HepG2 (cell line): ENCODE measurements around the gene CLIC3. TPM values are rescaled to one million over a fixed set of nuclear protein-coding genes. Genes with fewer than 3 reads are reported as not detected.

Experiments
- AHR ChIP-seq: IDR thresholded peaks from 2 replicates; pipeline ENCODE4 v1.6.1; 2018; ENCODE audit warnings: missing genetic modification reagents, missing compliant biosample characterization
- ATF7 ChIP-seq, 2 experiments: fragments of 450-650 bp in 1 of 2; sonication (generic) in 1 of 2; formaldehyde crosslinking in 1 of 2; IDR thresholded peaks; 2 replicates each; pipeline versions ENCODE4 v1.4.0 to v1.6.1; 2016 to 2020; ENCODE audit warnings: antibody characterized with exemption in 1 of 2, mild to moderate bottlenecking in 1 of 2, missing genetic modification reagents in 1 of 2
- FOSL2 ChIP-seq: sonication (generic); formaldehyde crosslinking; IDR thresholded peaks from 2 replicates; pipeline ENCODE4 v1.4.0; 2020; ENCODE audit warnings: missing genetic modification reagents
- NFRKB ChIP-seq: fragments of 450-650 bp; IDR thresholded peaks from 2 replicates; pipeline ENCODE4 v1.6.1; 2017
- RAD21 ChIP-seq: fragments of 450-650 bp; formaldehyde crosslinking; IDR thresholded peaks from 2 replicates; pipeline ENCODE4 v1.5.0; 2020; ENCODE audit warnings: mild to moderate bottlenecking
- TOPORS ChIP-seq: sonication (generic); formaldehyde crosslinking; IDR thresholded peaks from 2 replicates; pipeline ENCODE4 v1.8.0; 2023; ENCODE audit warnings: mild to moderate bottlenecking, missing genetic modification reagents
- ZMYM4 ChIP-seq: sonication (generic); formaldehyde crosslinking; IDR thresholded peaks from 2 replicates; pipeline ENCODE4 v1.8.1; 2023; ENCODE audit warnings: mild to moderate bottlenecking, missing genetic modification reagents
- ZNF12 ChIP-seq: sonication (generic); formaldehyde crosslinking; IDR thresholded peaks from 2 replicates; pipeline ENCODE4 v1.5.0; 2020; ENCODE audit warnings: missing genetic modification reagents
- ZNF124 ChIP-seq: sonication (generic); formaldehyde crosslinking; IDR thresholded peaks from 2 replicates; pipeline ENCODE4 v1.4.0; 2020; ENCODE audit warnings: missing genetic modification reagents
- ZNF180 ChIP-seq: sonication (generic); formaldehyde crosslinking; IDR thresholded peaks from 2 replicates; pipeline ENCODE4 v1.4.0; 2020; ENCODE audit warnings: low read depth, missing genetic modification reagents, borderline replicate concordance
- ZNF274 ChIP-seq: sonication (generic); formaldehyde crosslinking; IDR thresholded peaks from 2 replicates; pipeline ENCODE4 v1.5.1; 2020; ENCODE audit warnings: mild to moderate bottlenecking, missing genetic modification reagents
- ZNF558 ChIP-seq: sonication (generic); formaldehyde crosslinking; IDR thresholded peaks from 2 replicates; pipeline ENCODE4 v1.9.0; 2022; ENCODE audit warnings: mild to moderate bottlenecking, missing genetic modification reagents, borderline replicate concordance
- ZNF570 ChIP-seq: sonication (generic); formaldehyde crosslinking; IDR thresholded peaks from 2 replicates; pipeline ENCODE4 v1.4.0; 2020; ENCODE audit warnings: mild to moderate bottlenecking, missing genetic modification reagents, borderline replicate concordance
- ZNF776 ChIP-seq: sonication (generic); formaldehyde crosslinking; IDR thresholded peaks from 2 replicates; pipeline ENCODE4 v1.4.0; 2020; ENCODE audit warnings: mild to moderate bottlenecking, missing genetic modification reagents
- ZSCAN25 ChIP-seq: sonication (generic); formaldehyde crosslinking; IDR thresholded peaks from 2 replicates; pipeline ENCODE4 v1.8.0; 2022; ENCODE audit warnings: mild to moderate bottlenecking, missing genetic modification reagents
- ZSCAN29 ChIP-seq: sonication (generic); formaldehyde crosslinking; conservative IDR thresholded peaks from 2 replicates; pipeline ENCODE4 v1.4.0; 2020; ENCODE audit warnings: mild to moderate bottlenecking, missing genetic modification reagents
- ZSCAN31 ChIP-seq: sonication (generic); formaldehyde crosslinking; IDR thresholded peaks from 2 replicates; pipeline ENCODE4 v1.5.0; 2020; ENCODE audit warnings: low read depth, mild to moderate bottlenecking, missing genetic modification reagents
- polyA plus RNA-seq, 8 experiments: library from polyadenylated mRNA; depleted of rRNA in 3 of 8; stranded (reverse) in 7 of 8; unstranded in 1 of 8; fragments of >200 nt; fragmentation: Illumina TruSeq in 4 of 8; extraction: Trizol in 4 of 8; gene quantifications; 2 replicates each; pipeline versions ENCODE4 v1.2.1 to v1.2.3, GENCODE V29; 2011 to 2016; ENCODE audit warnings: low read depth in 4 of 8, missing spikeins in 1 of 8, mixed read lengths in 1 of 8; ENCODE audit not compliant: insufficient read depth in 1 of 8
- total RNA-seq, 5 experiments: library from RNA; depleted of rRNA; stranded (reverse); fragments of >200 nt; fragmentation: Illumina TruSeq; extraction: Trizol; gene quantifications; 2 replicates each; pipeline ENCODE4 v1.2.3, GENCODE V29; 2016; ENCODE audit warnings: low read depth in 1 of 5
- TF ChIP-seq, protein P1 (sequence below): sonication (generic); formaldehyde crosslinking; IDR thresholded peaks from 2 replicates; pipeline ENCODE4 v1.4.0; 2020; ENCODE audit warnings: missing genetic modification reagents, mild to moderate bottlenecking, borderline replicate concordance
- TF ChIP-seq, protein P2 (sequence below): sonication (generic); formaldehyde crosslinking; IDR thresholded peaks from 2 replicates; pipeline ENCODE4 v1.4.0; 2020; ENCODE audit warnings: missing genetic modification reagents
- TF ChIP-seq, protein P3 (sequence below): sonication (generic); formaldehyde crosslinking; IDR thresholded peaks from 2 replicates; pipeline ENCODE4 v1.4.0; 2020; ENCODE audit warnings: missing genetic modification reagents, mild to moderate bottlenecking, borderline replicate concordance
- TF ChIP-seq, protein P4 (sequence below): sonication (generic); formaldehyde crosslinking; IDR thresholded peaks from 2 replicates; pipeline ENCODE4 v1.4.0; 2020; ENCODE audit warnings: mild to moderate bottlenecking, missing genetic modification reagents

The CLIC3 gene
- total and polyA plus RNA-seq, 2 of the 13 experiments (the other 11 are each of a cell fraction or from before 2014, with no cell fraction given), result 0.51 to 1.5 TPM

GRCh38 chr9:136990242-136990911 lies 6.0 kb downstream of the CLIC3 start (continued):
- no peak for TF ChIP-seq RAD21 (CRISPR knock-in tag)
- peak; percentile 35; the same call in 1 of the 2 replicates for TF ChIP-seq ZNF12 (CRISPR knock-in tag)
- no peak for TF ChIP-seq NFRKB
- TF ChIP-seq ZNF776 (CRISPR knock-in tag), result no peak
- TF ChIP-seq, protein P1, sequence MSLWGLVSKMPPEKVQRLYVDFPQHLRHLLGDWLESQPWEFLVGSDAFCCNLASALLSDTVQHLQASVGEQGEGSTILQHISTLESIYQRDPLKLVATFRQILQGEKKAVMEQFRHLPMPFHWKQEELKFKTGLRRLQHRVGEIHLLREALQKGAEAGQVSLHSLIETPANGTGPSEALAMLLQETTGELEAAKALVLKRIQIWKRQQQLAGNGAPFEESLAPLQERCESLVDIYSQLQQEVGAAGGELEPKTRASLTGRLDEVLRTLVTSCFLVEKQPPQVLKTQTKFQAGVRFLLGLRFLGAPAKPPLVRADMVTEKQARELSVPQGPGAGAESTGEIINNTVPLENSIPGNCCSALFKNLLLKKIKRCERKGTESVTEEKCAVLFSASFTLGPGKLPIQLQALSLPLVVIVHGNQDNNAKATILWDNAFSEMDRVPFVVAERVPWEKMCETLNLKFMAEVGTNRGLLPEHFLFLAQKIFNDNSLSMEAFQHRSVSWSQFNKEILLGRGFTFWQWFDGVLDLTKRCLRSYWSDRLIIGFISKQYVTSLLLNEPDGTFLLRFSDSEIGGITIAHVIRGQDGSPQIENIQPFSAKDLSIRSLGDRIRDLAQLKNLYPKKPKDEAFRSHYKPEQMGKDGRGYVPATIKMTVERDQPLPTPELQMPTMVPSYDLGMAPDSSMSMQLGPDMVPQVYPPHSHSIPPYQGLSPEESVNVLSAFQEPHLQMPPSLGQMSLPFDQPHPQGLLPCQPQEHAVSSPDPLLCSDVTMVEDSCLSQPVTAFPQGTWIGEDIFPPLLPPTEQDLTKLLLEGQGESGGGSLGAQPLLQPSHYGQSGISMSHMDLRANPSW (CRISPR knock-in tag), result no peak
- no peak for TF ChIP-seq ZMYM4 (CRISPR knock-in tag)
- no peak for TF ChIP-seq AHR
- no peak for TF ChIP-seq ZNF180 (CRISPR knock-in tag)
- no peak for TF ChIP-seq FOSL2 (CRISPR knock-in tag)
- TF ChIP-seq, protein P2, sequence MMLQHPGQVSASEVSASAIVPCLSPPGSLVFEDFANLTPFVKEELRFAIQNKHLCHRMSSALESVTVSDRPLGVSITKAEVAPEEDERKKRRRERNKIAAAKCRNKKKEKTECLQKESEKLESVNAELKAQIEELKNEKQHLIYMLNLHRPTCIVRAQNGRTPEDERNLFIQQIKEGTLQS, result no peak
- no peak for TF ChIP-seq ZNF124 (CRISPR knock-in tag)
- TF ChIP-seq, protein P3, sequence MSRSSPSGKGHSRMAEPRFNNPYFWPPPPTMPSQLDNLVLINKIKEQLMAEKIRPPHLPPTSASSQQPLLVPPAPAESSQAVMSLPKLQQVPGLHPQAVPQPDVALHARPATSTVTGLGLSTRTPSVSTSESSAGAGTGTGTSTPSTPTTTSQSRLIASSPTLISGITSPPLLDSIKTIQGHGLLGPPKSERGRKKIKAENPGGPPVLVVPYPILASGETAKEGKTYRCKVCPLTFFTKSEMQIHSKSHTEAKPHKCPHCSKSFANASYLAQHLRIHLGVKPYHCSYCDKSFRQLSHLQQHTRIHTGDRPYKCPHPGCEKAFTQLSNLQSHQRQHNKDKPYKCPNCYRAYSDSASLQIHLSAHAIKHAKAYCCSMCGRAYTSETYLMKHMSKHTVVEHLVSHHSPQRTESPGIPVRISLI (CRISPR knock-in tag), result no peak
- no peak for TF ChIP-seq ZSCAN31 (CRISPR knock-in tag)
- TF ChIP-seq ZNF570, result no peak
- TF ChIP-seq, protein P4, sequence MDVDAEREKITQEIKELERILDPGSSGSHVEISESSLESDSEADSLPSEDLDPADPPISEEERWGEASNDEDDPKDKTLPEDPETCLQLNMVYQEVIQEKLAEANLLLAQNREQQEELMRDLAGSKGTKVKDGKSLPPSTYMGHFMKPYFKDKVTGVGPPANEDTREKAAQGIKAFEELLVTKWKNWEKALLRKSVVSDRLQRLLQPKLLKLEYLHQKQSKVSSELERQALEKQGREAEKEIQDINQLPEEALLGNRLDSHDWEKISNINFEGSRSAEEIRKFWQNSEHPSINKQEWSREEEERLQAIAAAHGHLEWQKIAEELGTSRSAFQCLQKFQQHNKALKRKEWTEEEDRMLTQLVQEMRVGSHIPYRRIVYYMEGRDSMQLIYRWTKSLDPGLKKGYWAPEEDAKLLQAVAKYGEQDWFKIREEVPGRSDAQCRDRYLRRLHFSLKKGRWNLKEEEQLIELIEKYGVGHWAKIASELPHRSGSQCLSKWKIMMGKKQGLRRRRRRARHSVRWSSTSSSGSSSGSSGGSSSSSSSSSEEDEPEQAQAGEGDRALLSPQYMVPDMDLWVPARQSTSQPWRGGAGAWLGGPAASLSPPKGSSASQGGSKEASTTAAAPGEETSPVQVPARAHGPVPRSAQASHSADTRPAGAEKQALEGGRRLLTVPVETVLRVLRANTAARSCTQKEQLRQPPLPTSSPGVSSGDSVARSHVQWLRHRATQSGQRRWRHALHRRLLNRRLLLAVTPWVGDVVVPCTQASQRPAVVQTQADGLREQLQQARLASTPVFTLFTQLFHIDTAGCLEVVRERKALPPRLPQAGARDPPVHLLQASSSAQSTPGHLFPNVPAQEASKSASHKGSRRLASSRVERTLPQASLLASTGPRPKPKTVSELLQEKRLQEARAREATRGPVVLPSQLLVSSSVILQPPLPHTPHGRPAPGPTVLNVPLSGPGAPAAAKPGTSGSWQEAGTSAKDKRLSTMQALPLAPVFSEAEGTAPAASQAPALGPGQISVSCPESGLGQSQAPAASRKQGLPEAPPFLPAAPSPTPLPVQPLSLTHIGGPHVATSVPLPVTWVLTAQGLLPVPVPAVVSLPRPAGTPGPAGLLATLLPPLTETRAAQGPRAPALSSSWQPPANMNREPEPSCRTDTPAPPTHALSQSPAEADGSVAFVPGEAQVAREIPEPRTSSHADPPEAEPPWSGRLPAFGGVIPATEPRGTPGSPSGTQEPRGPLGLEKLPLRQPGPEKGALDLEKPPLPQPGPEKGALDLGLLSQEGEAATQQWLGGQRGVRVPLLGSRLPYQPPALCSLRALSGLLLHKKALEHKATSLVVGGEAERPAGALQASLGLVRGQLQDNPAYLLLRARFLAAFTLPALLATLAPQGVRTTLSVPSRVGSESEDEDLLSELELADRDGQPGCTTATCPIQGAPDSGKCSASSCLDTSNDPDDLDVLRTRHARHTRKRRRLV (CRISPR knock-in tag), result no peak
- TF ChIP-seq TOPORS (CRISPR knock-in tag), result no peak
- 0 out of 2 replicates have a peak, but pooled peaks have one; percentile 43 for TF ChIP-seq ZSCAN25
- TF ChIP-seq ZSCAN29 (CRISPR knock-in tag), result no peak
- no peak for TF ChIP-seq ZNF274 (CRISPR knock-in tag)
- no peak for TF ChIP-seq ZNF558 (CRISPR knock-in tag)
- TF ChIP-seq ATF7 (IDR thresholded peaks at IDR 0.05), result no peak
- no peak for TF ChIP-seq ATF7 (CRISPR knock-in tag; IDR thresholded peaks at IDR 0.05)
